Measurements from ENCODE around the gene PTPRN2.

GRCh38 chr7:158052381-158053060, 535.1 kb downstream of the PTPRN2 start:
- TF ChIP-seq POLR2AphosphoS5 (IDR thresholded peaks at IDR 0.05) = no peak
- no peak for TF ChIP-seq CTCF (IDR thresholded peaks at IDR 0.05)
